NCI-H1417 (cell line): ENCODE results near the gene SOX12.
"Not testable (repeated sequence)": the region's sequence is repeated elsewhere in the genome, so short reads cannot be mapped to it uniquely, and the experiment has no call there.

Experiments used
- DNase-seq, 3 experiments: peaks; one replicate each; lab custom pipeline; 2025; lab: John Stamatoyannopoulos, UW

The SOX12 gene

GRCh38 chr20:328975-329695 is 3.8 kb downstream of the SOX12 start:
- DNase-seq = no peak

- peak in 2 of 3 experiments; percentile 43 to 75 for DNase-seq
Observed at GRCh38 chr20:329851-330232, 4.5 kb downstream of the SOX12 start.

DNA sequence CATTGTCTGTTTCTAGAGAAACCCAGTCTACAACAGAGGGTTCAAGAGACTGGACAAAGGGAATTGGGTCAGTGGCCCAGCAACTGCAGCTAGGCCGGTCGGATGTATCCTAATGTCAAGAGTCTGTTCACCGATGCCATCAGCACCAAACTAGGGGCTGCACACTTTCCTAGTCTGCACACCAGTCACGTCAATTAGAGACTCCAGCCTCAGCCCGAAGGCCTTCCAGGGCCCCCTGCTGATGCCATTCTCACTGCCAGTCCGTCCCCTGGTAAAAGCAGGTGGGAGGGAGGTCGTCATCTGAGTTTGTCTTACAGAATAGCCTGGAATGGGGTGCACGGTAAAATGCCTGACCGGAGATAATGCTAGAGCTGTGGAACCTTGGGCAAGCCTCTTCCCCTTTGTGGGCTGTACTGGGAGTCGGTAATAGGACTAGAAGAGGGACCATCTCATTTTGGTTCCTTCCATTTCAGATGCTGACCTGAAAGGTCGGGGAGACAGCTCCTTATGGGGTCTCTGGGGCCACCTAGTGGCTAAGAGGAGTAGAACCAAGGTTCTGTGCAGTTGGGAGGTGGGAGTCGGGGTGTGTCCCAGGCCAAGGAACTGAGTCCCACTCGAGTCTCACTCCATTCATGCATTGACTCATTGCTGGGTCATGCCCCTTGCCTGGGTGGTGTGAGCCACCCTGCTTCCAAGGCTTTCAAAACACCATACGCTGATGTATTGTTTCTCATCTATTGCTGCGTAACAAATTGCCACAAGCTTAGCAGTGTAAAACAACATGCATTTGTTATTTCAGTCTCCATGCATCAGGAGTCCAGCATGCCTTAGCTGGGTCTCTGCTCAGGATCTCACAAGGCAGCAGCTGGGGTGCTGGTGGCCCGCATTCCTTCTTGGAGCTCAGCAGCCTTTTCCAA is 5.1 kb downstream of the SOX12 start:
- DNase-seq = peak; percentile 50 to 83 (median 72)

GRCh38 chr20:334578-334977 is 9.2 kb downstream of the SOX12 start:
- no peak for DNase-seq

DNA sequence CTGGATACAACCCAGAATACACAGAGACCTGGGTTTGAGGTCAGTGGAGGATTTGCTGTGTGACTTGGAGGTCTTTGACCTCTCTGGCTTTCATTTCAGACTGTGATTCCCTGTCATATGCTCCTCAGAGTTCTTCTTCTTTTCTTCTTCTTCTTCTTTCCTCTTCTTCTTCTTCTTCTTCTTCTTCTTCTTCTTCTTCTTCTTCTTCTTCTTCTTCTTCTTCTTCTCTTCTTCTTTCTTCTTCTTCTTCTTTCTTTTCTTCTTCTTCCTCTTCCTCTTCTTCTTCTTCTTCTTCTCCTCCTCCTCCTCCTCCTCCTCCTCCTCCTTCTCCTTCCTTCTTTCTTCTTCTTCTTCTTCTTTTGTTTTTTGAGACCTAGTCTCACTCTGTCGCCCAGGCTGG is 10.7 kb downstream of the SOX12 start:
- DNase-seq = not testable (repeated sequence)

DNA sequence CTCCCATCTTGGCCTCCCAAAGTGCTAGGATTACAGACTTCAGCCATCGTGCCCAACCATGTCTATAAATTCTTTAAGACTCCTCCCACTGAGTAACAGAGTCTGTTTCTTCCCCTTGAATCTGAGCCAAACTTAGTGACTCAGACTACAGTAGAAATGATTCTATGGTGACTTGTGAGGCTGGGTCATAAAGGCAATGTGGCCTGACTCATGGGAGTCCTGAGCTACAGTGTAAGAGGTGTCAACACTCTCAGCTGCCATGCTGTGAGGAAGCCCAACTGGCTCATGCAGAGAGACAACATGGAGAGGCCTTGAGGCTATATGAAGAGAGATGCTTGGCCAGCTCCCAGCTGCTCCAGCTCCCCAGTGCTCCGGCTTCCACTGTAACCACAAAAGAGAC is 16.3 kb downstream of the SOX12 start:
- DNase-seq = no peak

GRCh38 chr20:343107-343506 is 17.8 kb downstream of the SOX12 start:
- no peak for DNase-seq

- DNase-seq = no peak
Observed at GRCh38 chr20:346033-346639, 20.8 kb downstream of the SOX12 start.

DNA sequence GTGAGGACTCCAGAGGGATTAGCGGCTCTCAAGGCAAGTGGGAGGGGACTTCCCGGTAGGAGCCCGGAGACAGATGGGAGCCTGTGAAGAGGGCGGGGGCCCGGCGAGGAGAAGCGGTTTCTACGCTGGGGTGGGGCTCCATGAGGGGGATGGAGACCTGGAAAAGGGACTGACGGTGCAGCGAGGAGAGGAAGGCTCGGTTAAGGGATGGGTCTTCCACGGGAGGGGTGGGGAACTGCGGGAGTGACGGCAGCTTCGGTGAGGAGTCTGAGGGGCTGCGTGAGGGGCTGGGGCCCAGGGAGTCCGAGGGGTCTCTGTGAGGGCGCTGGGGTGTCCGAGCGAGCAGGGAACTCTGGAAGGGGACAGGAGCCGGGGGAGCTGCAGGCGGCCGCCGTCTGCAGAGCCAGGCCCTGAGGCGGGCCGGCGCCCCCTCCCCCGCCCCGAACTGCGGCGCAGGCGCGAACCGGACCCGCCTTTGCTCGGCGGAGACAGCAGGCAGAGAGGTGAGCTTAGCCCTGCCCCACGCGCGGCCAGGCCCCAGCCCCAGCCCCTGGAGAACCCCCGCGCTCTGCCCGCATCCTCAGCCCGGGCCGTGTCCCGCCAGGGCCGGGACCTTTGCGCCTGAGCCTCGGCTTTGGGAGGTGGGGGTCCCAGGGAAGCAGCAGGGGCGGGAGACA is 21.4 kb downstream of the SOX12 start, which contains the start of gene NRSN2:
Gene NRSN2 (plus strand): TSS at position 472 of the 677 bp plus-strand sequence. CDS start 2,533 bp downstream, outside the sequence.
- DNase-seq = peak; percentile 79 to 88 (median 81)

GRCh38 chr20:347317-347639 is 21.9 kb downstream of the SOX12 start:
- DNase-seq = no peak

GRCh38 chr20:347640-348484 is 22.5 kb downstream of the SOX12 start:
- peak; percentile 95 to 98 (median 97) for DNase-seq

DNA sequence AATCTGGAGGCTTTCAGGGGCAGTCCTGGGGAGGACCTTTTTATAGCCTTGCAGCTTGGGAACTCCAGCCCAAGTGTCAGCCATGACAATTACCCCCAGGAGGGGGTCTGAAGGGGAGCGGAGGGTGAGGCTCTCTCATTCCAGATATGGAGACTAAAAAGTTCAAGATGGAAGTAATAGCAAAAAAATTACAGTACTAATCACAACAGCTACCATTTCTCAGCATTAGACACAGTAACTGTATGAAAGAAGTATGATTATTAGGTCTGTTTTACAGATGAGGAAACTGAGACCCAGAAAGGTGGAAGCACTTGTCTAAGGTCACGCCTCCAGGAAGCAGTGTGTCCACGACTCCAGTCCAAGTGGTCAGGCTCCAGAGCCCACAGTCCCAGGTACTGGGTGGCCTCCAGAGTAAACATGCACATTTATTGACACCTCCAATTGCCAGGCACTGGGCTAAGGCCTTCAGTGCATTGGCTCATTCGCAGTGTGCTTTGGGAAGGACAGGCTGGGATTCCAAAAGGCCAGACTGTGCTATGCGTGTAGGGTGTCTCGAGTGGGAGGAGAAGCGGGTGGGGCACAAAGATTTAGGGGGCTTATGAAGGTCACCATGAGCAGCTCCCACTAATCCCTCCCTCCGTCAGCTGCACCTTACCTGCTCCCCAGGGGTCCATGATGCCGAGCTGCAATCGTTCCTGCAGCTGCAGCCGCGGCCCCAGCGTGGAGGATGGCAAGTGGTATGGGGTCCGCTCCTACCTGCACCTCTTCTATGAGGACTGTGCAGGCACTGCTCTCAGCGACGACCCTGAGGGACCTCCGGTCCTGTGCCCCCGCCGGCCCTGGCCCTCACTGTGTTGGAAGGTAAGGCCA is 23.9 kb downstream of the SOX12 start:
- no peak for DNase-seq

- DNase-seq = no peak
Observed at GRCh38 chr20:353166-353565, 27.8 kb downstream of the SOX12 start.

- peak; percentile 78 to 92 (median 89) for DNase-seq
Observed at GRCh38 chr20:354298-354977, 29.1 kb downstream of the SOX12 start.

DNA sequence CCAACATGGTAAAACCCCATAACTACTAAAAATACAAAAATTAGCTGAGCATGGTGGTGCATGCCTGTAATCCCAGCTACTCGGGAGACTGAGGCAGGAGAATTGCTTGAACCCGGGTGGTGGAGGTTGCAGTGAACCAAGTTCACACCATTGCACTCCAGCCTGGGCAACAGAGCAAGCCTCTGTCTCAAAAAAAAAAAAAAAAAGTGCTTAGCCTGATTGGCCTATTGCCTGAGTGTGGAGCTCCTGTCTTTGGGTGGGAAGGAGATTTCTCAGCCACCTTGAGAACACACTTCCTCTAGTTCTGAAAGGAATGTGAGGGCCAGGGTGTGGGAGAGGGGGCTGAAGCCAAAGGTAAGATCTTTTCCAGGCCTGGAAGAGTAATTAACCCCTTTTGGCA is 30.8 kb downstream of the SOX12 start:
- DNase-seq = not testable (repeated sequence)

DNA sequence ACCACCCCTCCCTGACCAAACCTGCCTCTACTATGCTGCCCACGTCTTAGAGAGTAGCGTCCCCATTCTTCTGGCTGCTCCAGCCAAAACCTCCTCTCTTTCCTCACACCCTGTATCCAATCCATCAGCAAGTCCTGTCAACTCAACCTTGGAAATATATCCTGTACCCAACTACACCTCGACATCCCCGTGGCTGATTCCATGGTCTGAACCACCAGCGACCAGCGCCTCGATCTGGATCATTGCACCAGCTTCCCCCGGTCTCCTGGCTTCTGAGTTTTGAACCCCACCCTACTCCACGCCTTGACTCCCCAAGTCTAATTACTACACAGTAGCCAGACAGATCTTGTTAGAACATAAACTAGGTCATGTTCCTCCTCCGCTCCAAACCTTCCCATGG is 31.4 kb downstream of the SOX12 start:
- DNase-seq = no peak

- no peak for DNase-seq
Observed at GRCh38 chr20:358891-359555, 33.7 kb downstream of the SOX12 start.

GRCh38 chr20:361561-361960 is 36.2 kb downstream of the SOX12 start:
- peak in 1 of 3 experiments; percentile 64 for DNase-seq
